ENCODE results near the gene SMS. TPM values are rescaled to one million over a fixed set of nuclear protein-coding genes. Genes with fewer than 3 reads are reported as not detected.

SMS gene
- total RNA-seq (10 to 100 TPM; 54.3 to 55.9 TPM), polyA plus RNA-seq (10 to 100 TPM; 47.5 to 50.3 TPM)
- long read RNA-seq, donor 1, transcript SMS-202 (11 exons, 1,837 nt), result major isoform, 20 of 128 reads
- long read RNA-seq, donor 1, partial matches to known transcripts, result 108 of 128 reads
- long read RNA-seq, donor 1, other reads (novel, unspliced or antisense), result 0 of 128 reads
- long read RNA-seq, donor 2, transcript SMS-202 (11 exons, 1,837 nt), result major isoform, 9 of 78 reads
- long read RNA-seq, donor 2, partial matches to known transcripts, result 69 of 78 reads
- long read RNA-seq, donor 2, other reads (novel, unspliced or antisense), result 0 of 78 reads
- long read RNA-seq, donor 3, transcript SMS-202 (11 exons, 1,837 nt), result major isoform, 18 of 102 reads
- long read RNA-seq, donor 3, partial matches to known transcripts, result 84 of 102 reads
- long read RNA-seq, donor 3, other reads (novel, unspliced or antisense), result 0 of 102 reads
- long read RNA-seq, donor 4, transcript SMS-202 (11 exons, 1,837 nt), result major isoform, 6 of 30 reads
- long read RNA-seq, donor 4, partial matches to known transcripts, result 24 of 30 reads
- long read RNA-seq, donor 4, other reads (novel, unspliced or antisense), result 0 of 30 reads
- long read RNA-seq, donor 5, transcript SMS-202 (11 exons, 1,837 nt), result major isoform, 34 of 106 reads
- long read RNA-seq, donor 5, partial matches to known transcripts, result 72 of 106 reads
- long read RNA-seq, donor 5, other reads (novel, unspliced or antisense), result 0 of 106 reads

DNA sequence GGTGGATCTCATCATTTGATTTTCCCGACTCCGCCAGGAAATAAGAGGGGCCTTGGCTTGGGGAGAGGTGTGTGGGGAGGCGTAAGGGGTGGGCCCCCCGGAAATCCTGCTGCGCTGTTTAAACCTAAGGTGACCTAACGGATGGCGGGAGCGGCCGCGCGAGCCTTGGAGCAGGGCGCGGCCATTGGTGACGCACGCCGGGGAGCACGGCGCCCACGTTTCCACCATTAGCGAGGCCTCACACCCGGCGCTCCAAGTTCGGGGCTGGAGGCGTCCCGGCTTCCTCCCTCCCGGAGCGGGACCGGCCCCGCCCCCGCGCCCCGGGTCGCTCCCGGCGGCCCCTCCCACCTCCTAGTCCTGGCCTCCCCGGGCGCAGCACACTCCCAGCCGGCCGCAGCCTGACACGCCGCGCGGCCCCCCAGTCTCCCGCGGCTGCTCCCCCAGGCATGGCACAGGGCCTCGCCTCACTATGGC is at the start of gene SMS:
SMS (plus strand) TSS at position 354 of the 474 bp plus-strand sequence; CDS start at position 470, 116 bp downstream.
- Histone ChIP-seq H3K27ac (ENCODE audit: low read depth in 1 of 2, low read length in 1 of 2) (peak within 1 kb of the TSS; percentile 85 to 88), H3K27me3 (ENCODE audit: control insufficient read depth in 3 of 3, insufficient read depth in 3 of 3, low read length in 2 of 3) (peaks cover 0 to 2% (median 0%) of the 10 kb centered on the region in 3 donors), H3K9ac (ENCODE audit: insufficient read depth in 1 of 2, low read length in 2 of 2) (peak within 1 kb of the TSS in 1 of 2 donors; percentile 37), H3K4me3 (peak within 1 kb of the TSS; percentile 66), H3K36me3 (ENCODE audit: control insufficient read depth in 4 of 4, insufficient read depth in 4 of 4, low read length in 4 of 4) (peaks cover 0 to 3% (median 0%) of the 10 kb centered on the region in 4 donors), H3K4me1 (ENCODE audit: control insufficient read depth in 5 of 5, insufficient read depth in 5 of 5, low read length in 5 of 5) (peaks cover 0 to 10% (median 3%) of the 10 kb centered on the region in 5 donors), H3K9me3 (ENCODE audit: control insufficient read depth in 4 of 4, insufficient read depth in 3 of 4, low read length in 3 of 4) (peaks cover 0 to 3% (median 0%) of the 10 kb centered on the region in 4 donors)
- TF ChIP-seq, protein P1, sequence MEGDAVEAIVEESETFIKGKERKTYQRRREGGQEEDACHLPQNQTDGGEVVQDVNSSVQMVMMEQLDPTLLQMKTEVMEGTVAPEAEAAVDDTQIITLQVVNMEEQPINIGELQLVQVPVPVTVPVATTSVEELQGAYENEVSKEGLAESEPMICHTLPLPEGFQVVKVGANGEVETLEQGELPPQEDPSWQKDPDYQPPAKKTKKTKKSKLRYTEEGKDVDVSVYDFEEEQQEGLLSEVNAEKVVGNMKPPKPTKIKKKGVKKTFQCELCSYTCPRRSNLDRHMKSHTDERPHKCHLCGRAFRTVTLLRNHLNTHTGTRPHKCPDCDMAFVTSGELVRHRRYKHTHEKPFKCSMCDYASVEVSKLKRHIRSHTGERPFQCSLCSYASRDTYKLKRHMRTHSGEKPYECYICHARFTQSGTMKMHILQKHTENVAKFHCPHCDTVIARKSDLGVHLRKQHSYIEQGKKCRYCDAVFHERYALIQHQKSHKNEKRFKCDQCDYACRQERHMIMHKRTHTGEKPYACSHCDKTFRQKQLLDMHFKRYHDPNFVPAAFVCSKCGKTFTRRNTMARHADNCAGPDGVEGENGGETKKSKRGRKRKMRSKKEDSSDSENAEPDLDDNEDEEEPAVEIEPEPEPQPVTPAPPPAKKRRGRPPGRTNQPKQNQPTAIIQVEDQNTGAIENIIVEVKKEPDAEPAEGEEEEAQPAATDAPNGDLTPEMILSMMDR (IDR thresholded peaks at IDR 0.05; ENCODE audit: control extremely low read depth, extremely low read depth), result no peak
- peak; percentile 84 for ATAC-seq (ENCODE audit: insufficient read depth, low FRiP score)
- 0 to 33% methylated on average over 5 to 46 of the region's 46 CpGs for WGBS, 2 donors
- DNase-seq, result peak; percentile 81 to 85 (median 84)

- peaks cover 0 to 3% (median 0%) of the 10 kb centered on the region in 5 donors for H3K4me1 ChIP-seq (ENCODE audit: control insufficient read depth in 5 of 5, insufficient read depth in 5 of 5, low read length in 5 of 5)
- no peak for ATAC-seq (ENCODE audit: insufficient read depth, low FRiP score)
- peaks cover 0 to 3% (median 2%) of the 10 kb centered on the region in 3 donors for H3K27me3 ChIP-seq (ENCODE audit: control insufficient read depth in 3 of 3, insufficient read depth in 3 of 3, low read length in 2 of 3)
- no peak overlapping the region for H3K9ac ChIP-seq (ENCODE audit: insufficient read depth in 1 of 2, low read length in 2 of 2)
- H3K4me3 ChIP-seq, result no peak overlapping the region
- 51 to 65% methylated on average over 2 of the region's 2 CpGs for WGBS, 2 donors
- H3K27ac ChIP-seq (ENCODE audit: low read depth in 1 of 2, low read length in 1 of 2), result no peak overlapping the region
- no peak for DNase-seq
- peaks cover 0 to 2% (median 1%) of the 10 kb centered on the region in 4 donors for H3K9me3 ChIP-seq (ENCODE audit: control insufficient read depth in 4 of 4, insufficient read depth in 3 of 4, low read length in 3 of 4)
- H3K36me3 ChIP-seq (ENCODE audit: control insufficient read depth in 4 of 4, insufficient read depth in 4 of 4, low read length in 4 of 4), result no peaks in the 10 kb centered on the region
- TF ChIP-seq, protein P1 (IDR thresholded peaks at IDR 0.05; ENCODE audit: control extremely low read depth, extremely low read depth), result no peak
Observed at GRCh38 chrX:21905313-21905712, 35.2 kb upstream of the SMS start.

- H3K27ac ChIP-seq (ENCODE audit: low read depth in 1 of 2, low read length in 1 of 2), result no peak overlapping the region
- H3K9ac ChIP-seq (ENCODE audit: insufficient read depth in 1 of 2, low read length in 2 of 2), result no peak overlapping the region
- H3K4me1 ChIP-seq (ENCODE audit: control insufficient read depth in 5 of 5, insufficient read depth in 5 of 5, low read length in 5 of 5), result peaks cover 0 to 3% (median 0%) of the 10 kb centered on the region in 5 donors
- no peak overlapping the region for H3K4me3 ChIP-seq
- peaks cover 0 to 3% (median 2%) of the 10 kb centered on the region in 3 donors for H3K27me3 ChIP-seq (ENCODE audit: control insufficient read depth in 3 of 3, insufficient read depth in 3 of 3, low read length in 2 of 3)
- no peak for DNase-seq
- H3K9me3 ChIP-seq (ENCODE audit: control insufficient read depth in 4 of 4, insufficient read depth in 3 of 4, low read length in 3 of 4), result peaks cover 0 to 2% (median 1%) of the 10 kb centered on the region in 4 donors
- no peaks in the 10 kb centered on the region for H3K36me3 ChIP-seq (ENCODE audit: control insufficient read depth in 4 of 4, insufficient read depth in 4 of 4, low read length in 4 of 4)
- no peak for ATAC-seq (ENCODE audit: insufficient read depth, low FRiP score)
- TF ChIP-seq, protein P1 (IDR thresholded peaks at IDR 0.05; ENCODE audit: control extremely low read depth, extremely low read depth), result no peak
- 78 to 100% methylated on average over 3 of the region's 3 CpGs for WGBS, 2 donors
Observed at GRCh38 chrX:21905953-21906352, 34.6 kb upstream of the SMS start.

Data from lung (tissue), 16 donors.